ENCODE data around the gene ATOX1. TPM values are rescaled to one million over a fixed set of nuclear protein-coding genes. Genes with fewer than 3 reads are reported as not detected.

ATOX1 gene
- total and polyA plus RNA-seq, 2 of the 4 experiments (the other 2 are of a cell fraction): 56.3 to 360 TPM

DNA sequence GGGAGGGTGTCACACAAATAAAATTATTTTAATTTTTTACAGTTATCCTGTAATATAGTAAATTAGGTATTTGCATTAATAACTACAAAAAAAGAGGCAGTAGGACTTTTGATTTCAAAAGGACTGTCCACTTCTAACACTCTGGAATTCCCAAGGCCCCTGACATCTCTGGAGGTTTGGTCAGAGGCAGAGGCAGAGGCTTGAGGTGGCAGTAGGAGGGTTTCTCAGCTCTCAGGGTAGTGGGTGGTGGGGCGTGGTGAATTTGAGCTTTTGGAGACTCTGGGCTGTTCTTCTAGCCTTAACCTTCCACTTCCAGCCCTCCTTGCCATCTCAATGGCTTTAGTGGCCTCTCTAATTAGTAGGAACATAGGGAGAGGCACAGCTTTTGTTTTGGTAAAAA is 22.8 kb downstream of the ATOX1 start:
- Histone ChIP-seq H3K9ac (ENCODE audit: low read depth, low read length) (no peak overlapping the region), H4K8ac (ENCODE audit: low read depth in 2 of 2, low read length in 2 of 2) (no peak overlapping the region), H3K18ac (ENCODE audit: low read depth, low read length) (no peak overlapping the region), H3K9me1 (ENCODE audit: insufficient read depth, low read length) (peaks cover 13% of the 10 kb centered on the region; the same call in 1 of the 2 replicates), H3K79me1 (ENCODE audit: low read depth in 1 of 2, low read length in 2 of 2) (peaks cover 11 to 24% of the 10 kb centered on the region in 2 experiments; a peak in 3 of 4 replicates), H3K27me3 (ENCODE audit: control insufficient read depth, insufficient read depth, low read length) (no peaks in the 10 kb centered on the region), H3K14ac (replicated peaks; ENCODE audit: low read depth, low read length) (no peak overlapping the region), H4K20me1 (ENCODE audit: insufficient read depth, low read length) (0 out of 2 replicates have a peak, but pooled peaks cover 4% of the 10 kb centered on the region), H4K5ac (ENCODE audit: low read depth, low read length) (no peak overlapping the region), H3K4ac (ENCODE audit: low read depth, low read length) (no peak overlapping the region; the same call in 1 of the 2 replicates), H2AK5ac (ENCODE audit: low read depth, low read length) (peak overlapping the region; percentile 43), H2AFZ (replicated peaks; ENCODE audit: low read length, poor library complexity) (no peak overlapping the region), H2AK9ac (replicated peaks; ENCODE audit: low read depth, low read length, poor library complexity) (no peak overlapping the region), H3K4me2 (ENCODE audit: low read depth, low read length) (no peak overlapping the region), H3K4me3 (ENCODE audit: insufficient read depth, low read depth, low read length) (no peak overlapping the region), H2BK5ac (ENCODE audit: low read depth, low read length, poor library complexity, severe bottlenecking) (no peak overlapping the region), H2BK15ac (ENCODE audit: low read depth, low read length) (peak overlapping the region; percentile 10; the same call in 1 of the 3 replicates), H2BK120ac (ENCODE audit: low read depth, low read length) (no peak overlapping the region), H4K91ac (ENCODE audit: insufficient read depth, low read depth, low read length) (no peak overlapping the region; the same call in 1 of the 2 replicates), H3K56ac (ENCODE audit: extremely low read depth, insufficient read depth, low read length) (no peak overlapping the region), H3K9me3 (ENCODE audit: control insufficient read depth, insufficient read depth, low read length) (no peaks in the 10 kb centered on the region), H3K36me3 (ENCODE audit: control insufficient read depth, insufficient read depth, low read length) (no peaks in the 10 kb centered on the region), H2BK20ac (ENCODE audit: low read depth, low read length) (no peak overlapping the region; the same call in 1 of the 2 replicates), H3K27ac (ENCODE audit: insufficient read depth, low read length) (no peak overlapping the region), H3K4me1 (ENCODE audit: control insufficient read depth, insufficient read depth, low read length) (peaks cover 9% of the 10 kb centered on the region), H3K23ac (ENCODE audit: low read depth, low read length) (no peak overlapping the region)
- BruUV-seq (replicated peaks): no TSS peak
- CTCF ChIA-PET: interaction anchor here (1.2 kb wide), 1 partner anchor 17 kb away, joined by 3 read pairs; no protein-coding TSS in a partner anchor
- TF ChIP-seq RFX5 (IDR thresholded peaks at IDR 0.05; ENCODE audit: low read depth, low read length): no peak
- TF ChIP-seq CEBPB (IDR thresholded peaks at IDR 0.05; ENCODE audit: low read depth, low read length): no peak
- TF ChIP-seq RAD21 (IDR thresholded peaks at IDR 0.05; ENCODE audit: low read length): no peak
- no peak for TF ChIP-seq NFE2L2 (IDR thresholded peaks at IDR 0.05; ENCODE audit: low read depth, low read length)
- no peak for TF ChIP-seq SMC3 (IDR thresholded peaks at IDR 0.05; ENCODE audit: low read depth, low read length)
- no peak for TF ChIP-seq MAZ (IDR thresholded peaks at IDR 0.05; ENCODE audit: borderline replicate concordance, low read depth, low read length)
- TF ChIP-seq CHD1 (IDR thresholded peaks at IDR 0.05; ENCODE audit: low read depth, low read length): no peak
- TF ChIP-seq, protein P1, sequence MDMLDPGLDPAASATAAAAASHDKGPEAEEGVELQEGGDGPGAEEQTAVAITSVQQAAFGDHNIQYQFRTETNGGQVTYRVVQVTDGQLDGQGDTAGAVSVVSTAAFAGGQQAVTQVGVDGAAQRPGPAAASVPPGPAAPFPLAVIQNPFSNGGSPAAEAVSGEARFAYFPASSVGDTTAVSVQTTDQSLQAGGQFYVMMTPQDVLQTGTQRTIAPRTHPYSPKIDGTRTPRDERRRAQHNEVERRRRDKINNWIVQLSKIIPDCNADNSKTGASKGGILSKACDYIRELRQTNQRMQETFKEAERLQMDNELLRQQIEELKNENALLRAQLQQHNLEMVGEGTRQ (IDR thresholded peaks at IDR 0.05; ENCODE audit: low read depth, low read length): no peak
- dilution Hi-C loops (cut with HindIII; ENCODE audit: low sequenced_read_pairs, unreplicated experiment) (no loop called here), intact Hi-C loops (cut with micrococcal nuclease) (no loop called here), in situ Hi-C loops (cut with MboI; ENCODE audit: low sequenced_read_pairs) (loop anchor here (5.0 kb wide), 1 partner anchor 33 kb away; no protein-coding TSS in a partner anchor)
- DNase-seq (no peak), ATAC-seq (ENCODE audit: low read depth) (no peak)
- WGBS, 2 experiments (ENCODE audit: extremely low coverage in 2 of 2, insufficient read length in 1 of 2): no CpG with 5 or more reads among the region's 1 CpG
- POLR2A ChIA-PET (ENCODE audit: unreplicated experiment): interaction anchor here (3.2 kb wide), 1 partner anchor 51 kb away, joined by 26 read pairs; no protein-coding TSS in a partner anchor

Measured in IMR-90 (cell line).